Stimulated activated CD4-positive, alpha-beta T cell treated with anti-CD3 and anti-CD28 coated beads, Interleukin-2, amount 100 ng/mL, for 48 hours (primary cell): Measurements from ENCODE around the gene LIN7A.
"Not testable (repeated sequence)": the region's sequence is repeated elsewhere in the genome, so short reads cannot be mapped to it uniquely, and the experiment has no call there.

Experiments used
- DNase-seq, 2 donors: peaks; one replicate each; pipeline ENCODE4 v3.0.0-alpha.2; 2020

The LIN7A gene

DNA sequence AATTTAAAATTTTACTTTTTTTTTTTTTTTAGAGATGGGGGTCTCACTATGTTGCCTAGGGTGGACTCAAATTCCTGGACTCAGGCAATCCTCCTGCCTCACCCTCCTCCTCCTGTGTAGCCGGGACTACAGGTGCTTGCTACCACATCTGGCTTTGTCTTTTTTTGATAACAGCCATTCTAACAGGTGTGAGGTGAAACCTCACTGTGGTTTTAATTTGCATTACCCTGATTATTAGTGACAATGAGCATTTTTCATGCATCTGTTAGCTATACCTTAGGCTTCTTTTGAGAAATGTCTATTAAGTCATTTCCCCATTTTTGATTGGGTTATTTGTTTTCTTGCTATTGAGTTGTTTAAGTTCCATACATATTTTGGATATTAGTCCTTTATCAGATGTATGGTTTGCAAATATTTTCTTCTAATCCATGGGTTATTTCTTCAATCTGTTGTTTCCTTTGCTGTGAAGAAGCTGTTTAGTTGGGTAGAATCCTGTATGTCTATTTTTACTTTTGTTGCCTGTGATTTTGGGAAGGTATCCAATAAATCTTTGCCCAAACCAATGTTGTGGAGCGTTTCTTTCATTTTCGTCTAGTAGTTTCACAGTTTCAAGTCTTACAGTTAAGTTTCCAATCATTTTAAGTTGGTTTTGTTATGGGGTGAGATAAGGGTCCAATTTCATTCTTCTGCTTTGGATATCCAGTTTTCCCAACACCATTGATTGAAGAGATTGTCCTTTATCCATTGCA, 134.9 kb downstream of the LIN7A start:
- DNase-seq = no peak

DNA sequence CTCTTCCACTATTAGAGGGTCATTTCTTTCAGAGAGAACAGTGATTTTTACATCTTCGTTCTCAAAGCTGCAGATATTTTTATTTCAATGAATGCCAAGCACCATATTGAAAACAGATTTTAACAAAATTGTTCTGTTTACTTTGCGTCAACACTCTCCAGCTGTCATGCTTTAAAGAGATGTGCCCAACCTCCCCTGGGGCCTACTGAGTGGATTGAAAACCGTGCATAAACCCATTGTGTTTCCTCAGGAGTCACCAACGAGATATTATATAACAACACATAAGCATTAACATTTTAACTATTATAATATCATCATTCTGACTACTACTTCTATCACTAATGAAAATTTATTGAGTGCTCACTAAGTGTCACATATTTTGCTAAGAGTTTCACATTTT, 139.5 kb downstream of the LIN7A start:
- no peak for DNase-seq

DNA sequence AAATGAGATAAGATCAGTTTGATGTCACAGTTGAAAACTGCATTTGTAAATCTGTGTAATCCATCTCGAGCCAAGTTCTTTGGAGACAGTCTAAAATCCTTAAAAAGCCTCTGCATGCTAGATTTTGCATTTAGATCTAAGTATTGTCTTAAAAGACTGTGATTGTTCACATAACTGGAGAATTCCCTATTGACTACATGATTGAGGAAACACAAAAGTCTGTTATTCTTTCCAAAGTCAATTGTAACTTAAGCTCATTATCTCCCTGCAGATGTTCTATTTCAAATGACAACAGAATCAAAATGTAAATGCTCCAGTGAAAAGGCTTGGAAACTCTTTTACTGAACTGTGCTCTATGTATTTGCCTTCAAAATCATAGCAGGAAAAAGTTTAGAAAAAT, 143.2 kb downstream of the LIN7A start:
- no peak for DNase-seq

DNA sequence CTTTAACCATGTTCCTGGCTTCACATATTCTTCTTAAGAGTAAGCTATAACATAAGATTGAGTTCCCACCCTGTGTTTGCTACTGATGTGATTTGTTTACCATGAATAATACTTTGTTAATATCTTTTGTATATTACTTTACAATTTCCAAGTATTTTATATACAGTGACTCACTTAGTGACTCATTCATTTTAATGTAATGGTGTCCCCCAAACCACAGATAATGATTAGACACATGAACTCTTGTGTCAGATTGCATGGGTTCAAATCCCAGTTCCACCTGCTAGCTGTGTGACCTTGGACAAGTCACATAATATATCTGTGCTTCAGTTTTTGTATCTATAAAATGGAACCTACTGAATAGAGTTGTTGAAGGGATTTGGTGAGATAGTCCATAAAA, 144.9 kb downstream of the LIN7A start:
- DNase-seq = no peak

DNA sequence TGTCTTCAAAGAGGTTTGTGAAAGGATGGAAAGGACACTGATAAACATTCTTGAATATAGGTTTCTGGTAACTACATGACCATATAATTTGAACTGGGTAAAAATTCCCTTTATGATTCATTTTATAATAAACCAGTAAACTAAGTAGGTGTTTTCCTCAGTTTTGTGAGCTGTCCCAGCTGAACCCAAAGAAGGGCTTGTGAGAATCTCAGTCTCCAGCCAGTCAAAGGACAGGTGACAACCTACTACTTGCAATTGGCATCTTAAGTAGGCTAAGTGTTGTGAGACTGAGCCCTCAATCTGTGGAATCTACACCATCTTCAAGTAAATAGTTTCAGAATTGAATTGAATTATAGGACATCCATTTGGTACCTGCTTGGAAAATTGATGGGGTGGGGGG, 145.9 kb downstream of the LIN7A start:
- no peak for DNase-seq

DNA sequence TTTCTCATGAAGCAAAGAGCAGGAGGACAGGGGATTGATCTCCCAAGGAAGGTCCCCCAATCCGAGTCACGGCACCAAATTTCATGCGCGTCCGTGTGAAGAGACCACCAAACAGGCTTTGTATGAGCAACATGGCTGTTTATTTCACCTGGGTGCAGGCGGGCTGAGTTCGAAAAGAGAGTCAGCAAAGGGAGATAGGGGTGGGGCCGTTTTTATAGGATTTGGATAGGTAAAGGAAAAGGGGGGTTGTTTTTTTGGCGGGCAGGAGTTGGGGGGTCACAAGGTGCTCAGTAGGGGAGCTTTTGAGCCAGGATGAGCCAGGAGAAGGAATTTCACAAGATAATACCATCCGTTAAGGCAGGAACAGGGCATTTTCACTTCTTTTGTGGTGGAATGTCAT, 149.3 kb downstream of the LIN7A start:
- not testable (repeated sequence) for DNase-seq

DNA sequence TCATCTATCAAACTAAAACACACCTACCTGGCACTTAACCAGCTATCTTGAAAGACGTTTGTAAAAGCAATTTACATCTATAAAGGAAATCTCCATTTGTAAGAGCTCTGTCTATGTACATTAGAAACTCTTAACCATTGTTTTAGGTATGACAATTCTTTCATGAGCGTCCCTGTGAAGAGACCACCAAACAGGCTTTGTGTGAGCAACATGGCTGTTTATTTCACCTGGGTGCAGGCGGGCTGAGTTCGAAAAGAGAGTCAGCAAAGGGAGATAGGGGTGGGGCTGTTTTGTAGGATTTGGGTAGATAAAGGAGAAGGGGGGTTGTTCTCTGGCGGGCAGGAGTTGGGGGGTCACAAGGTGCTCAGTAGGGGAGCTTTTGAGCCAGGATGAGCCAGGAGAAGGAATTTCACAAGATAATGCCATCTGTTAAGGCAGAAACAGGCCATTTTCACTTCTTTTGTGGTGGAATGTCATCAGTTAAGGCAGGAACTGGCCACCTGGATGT, 154.7 kb downstream of the LIN7A start:
- not testable (repeated sequence) for DNase-seq

DNA sequence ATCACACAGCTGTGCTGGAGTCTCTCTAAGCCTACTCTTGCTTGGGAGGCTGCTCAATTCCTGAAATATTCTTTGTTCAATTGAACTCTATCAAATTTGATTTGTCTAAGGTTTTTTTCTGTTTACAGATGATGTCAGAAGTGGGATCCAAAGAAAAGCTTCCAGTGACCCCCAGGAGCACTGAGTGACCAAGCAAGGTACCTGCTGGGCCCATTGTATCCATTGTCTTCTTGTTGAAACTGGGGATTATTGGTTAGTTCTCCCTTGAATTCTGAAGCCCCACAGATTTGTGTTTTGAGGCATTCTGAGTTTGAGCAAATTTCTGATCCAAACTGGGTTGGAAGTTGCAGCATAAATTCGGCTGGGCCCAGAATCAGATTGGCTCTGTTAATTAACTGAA, 156.4 kb downstream of the LIN7A start:
- DNase-seq = no peak

DNA sequence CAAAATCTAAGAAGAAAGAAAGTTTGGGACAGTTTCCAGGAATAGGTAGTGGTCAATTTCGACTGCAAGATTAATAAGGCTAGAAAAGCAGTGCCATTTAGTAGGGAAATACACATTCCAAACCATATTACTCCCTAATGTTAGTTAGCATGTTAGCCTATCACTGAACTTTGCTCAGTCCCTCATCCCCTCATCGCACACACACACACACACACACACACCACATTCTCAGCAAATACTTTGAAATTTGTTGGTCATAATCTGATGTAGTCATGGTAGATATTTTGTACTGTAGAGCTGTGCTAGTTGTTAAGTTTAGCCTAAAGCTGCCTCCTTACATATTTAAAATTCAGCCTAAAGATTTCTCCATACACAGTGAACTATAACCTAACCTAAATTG, 157.0 kb downstream of the LIN7A start:
- DNase-seq = no peak

DNA sequence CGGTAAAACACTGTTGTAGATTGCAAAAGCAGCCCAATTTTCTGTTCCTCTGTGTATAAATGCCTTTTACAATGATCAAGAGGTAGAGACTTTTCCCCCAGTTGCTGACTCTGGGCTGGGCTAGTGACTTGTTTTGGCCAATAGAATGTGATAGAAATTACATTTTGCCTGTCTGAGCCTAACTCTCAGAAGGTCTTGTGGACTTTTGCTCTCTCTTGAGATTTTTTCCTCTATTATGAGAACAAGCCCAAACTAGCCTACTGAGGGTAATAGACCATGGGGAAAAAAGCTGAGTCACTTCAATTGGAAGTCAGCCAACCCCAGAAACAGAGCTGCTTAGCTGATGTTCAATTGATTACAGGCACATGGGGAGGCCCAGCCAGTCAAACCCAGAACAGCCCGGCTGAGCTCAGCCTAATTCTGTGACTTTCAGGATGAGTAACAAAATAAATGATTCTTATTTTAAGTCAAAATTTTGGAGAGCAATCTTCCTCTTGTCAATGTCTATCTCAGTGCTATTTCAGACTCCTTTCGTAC, 159.7 kb downstream of the LIN7A start:
- DNase-seq = peak; percentile 7 to 28

DNA sequence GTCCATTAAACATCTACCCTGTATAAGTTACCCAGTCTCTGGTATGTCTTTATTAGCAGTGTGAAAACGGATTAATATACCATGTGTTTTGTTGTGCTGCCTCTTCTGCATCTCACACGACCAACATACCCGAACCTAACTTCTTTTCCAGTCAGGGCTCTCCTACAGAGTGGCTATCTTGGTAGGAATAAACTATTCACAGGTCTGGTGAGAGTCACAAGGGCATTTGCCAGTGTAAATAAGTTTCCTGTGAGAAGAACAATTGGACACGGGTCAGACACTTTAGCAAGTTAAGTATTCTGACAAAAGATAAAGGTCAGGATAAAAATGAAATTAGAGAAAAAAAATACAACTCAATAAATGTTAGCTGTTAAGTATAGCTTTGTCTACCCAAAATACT, 160.1 kb downstream of the LIN7A start:
- DNase-seq = no peak

DNA sequence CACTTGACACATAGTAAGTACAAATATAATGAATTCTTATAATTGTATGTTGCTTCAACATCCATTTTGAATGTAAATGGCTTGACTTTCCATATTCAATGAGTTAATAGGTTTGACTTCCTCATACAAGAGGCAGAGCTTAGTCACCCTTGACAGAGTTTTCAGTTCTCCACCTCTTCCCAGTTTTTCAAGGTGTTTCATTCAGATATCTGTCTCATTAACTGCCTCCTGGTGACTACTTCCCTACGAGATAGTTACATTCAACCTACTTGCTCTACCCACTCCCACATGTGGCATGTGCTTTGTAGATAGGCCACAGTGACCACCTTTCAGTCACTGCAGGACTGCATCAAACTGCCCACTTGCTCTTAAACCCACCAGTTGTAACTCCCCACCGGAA, 161.0 kb downstream of the LIN7A start:
- DNase-seq = no peak

DNA sequence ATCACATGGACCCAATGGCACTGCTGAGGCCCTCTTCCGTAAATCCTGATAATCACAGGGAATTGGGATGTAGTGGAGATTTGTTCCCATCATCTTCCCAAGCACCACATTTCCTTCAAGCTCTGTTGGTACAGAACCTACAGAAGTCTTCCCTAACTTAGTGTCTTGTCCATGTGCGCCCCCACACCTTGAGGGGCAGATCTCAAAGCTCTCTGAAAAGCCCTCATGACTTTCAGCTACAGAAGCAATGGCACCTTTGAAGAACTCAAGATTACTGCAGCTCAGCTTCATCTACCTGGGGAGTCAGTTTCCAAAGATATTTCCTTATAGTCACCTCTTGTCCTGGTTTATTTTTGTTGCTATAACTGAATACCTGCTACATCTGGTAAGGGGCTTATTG, 166.8 kb downstream of the LIN7A start:
- DNase-seq = no peak

DNA sequence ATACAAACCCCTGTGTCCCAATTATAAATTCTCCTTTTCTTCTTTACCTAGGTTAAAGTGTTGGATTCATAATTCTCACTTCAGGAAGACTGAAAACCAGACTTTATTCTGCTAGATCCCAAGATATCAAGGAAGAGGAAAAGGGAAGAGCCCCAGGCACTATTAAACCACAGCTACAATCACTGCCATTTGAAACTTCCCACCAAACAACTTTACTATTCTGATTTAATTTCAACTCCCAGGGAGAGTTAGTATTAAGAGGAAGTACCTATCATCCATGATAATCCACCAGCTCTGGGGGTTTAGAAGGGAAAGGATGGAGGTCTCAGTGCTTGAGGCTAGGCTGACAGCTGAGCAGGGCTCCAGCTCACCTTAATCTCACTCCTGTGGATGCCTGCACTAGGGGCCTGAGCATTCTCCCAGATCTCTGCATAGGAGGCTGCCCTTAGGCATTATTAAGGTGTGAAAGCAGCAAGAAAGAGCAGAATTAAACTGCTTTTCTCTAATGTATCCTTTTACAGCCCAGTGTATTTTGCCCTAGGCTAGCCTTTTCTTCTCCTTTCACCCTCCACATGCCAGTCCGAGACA, 168.1 kb downstream of the LIN7A start:
- no peak for DNase-seq

DNA sequence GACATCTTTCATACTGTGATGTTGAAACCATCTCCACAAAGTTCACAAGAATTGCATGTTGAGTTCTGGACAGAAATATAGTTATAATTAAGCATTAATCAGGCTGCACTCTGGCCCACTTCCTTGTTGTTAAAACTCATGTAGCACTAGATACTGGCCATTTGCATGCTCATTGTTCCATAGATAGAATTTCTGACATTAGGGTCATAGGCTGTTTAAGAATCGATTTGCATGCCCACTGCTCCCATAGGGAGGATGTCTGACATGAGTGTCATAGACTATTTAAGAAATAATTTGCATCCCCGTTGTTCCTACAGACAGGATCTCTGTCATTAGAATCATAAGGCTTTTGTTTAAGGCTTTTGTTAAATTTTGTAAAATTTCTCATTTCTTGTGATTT, 170.8 kb downstream of the LIN7A start:
- no peak for DNase-seq

DNA sequence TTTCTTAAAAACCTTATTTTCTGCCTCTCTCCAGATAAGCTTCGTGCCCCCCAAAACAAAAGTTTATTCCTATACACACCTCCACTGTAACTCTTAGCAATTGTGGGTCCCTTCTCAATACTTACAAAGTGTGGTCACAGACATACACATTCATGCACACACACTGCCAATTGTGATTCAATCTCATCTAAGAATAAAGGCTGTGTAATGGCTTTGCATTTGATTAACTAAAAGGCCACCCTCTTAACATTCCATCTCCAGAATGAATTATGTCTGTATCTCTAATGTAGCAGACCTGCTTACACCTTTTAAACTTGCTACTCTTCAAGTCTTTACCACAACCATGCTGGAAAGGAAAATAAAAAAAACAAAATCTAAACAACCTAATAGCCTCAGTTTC, 171.5 kb downstream of the LIN7A start:
- no peak for DNase-seq

DNA sequence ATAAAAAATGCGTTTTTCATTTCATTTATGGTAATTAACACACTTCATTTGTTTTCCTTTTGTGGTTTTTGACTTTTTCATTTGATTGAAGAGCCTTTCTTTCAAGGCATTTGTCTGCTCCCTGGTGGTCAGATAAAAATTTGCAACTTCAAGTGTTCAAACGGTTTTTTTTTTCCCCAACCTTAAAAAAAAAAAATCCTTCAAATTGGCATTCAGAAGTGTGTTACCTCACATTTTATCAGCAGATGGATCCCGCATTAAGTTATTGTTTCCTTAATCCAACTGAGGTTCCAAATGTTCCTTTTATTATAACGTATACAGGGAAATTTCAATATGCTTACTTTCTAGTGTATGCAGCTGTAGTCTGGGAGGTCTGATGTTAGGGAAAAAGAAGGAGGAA, 173.9 kb downstream of the LIN7A start:
- DNase-seq = no peak

DNA sequence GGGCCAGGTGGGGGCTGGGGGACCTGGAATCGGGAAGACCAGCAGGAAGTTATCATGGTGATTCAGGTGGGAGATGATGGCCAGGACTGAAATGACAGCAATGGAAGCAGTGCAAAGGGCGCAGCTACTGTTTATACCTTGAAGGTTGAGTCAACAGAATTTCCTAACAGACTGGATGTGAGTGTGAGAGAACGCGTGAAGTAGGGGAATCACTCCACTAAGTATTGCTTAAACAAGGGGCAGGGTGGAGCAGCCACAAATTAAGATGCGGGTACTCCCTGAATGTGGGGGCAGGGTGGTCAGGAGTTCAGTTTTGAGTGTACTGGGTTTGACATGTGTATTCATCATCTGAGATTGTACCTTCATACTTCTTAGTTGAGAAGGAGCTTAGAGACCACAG, 175.9 kb downstream of the LIN7A start:
- no peak for DNase-seq

DNA sequence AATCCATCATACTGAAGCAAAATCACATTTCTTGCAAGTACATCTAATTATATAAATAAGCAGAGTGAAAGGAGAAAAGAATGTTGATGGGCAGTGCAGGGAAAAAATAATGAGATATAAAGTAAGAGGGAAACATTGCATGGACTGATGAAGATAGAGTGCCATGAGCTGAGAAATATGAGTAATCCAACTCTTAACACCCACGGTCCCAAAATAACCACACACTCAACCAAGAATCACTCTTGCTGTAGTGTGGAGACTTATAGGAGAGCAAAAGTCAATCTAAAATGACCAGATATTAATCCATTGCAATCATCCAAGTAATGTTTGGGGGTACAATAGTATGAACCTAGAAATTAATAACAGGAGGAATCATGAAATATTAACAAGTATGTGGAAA, 180.9 kb downstream of the LIN7A start:
- DNase-seq = no peak

DNA sequence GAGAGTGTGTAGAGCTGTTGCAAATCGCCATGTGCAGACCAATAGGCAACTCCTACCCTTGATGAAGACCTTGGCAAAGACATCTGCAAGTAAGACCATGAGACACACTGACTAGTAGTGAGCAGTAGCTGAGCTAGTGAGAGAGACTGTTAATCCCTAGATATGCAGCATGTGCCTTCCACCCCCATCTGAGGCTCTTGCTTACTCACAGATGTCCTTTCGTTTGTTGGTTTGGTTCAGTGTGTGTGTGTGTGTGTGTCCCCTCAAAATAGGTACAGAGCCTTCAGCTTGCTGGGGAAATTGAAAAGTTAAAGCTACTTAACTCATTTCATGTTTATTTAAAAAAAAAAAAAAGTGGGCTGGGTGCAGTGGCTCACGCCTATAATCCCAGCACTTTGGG, 183.5 kb downstream of the LIN7A start:
- DNase-seq = no peak

DNA sequence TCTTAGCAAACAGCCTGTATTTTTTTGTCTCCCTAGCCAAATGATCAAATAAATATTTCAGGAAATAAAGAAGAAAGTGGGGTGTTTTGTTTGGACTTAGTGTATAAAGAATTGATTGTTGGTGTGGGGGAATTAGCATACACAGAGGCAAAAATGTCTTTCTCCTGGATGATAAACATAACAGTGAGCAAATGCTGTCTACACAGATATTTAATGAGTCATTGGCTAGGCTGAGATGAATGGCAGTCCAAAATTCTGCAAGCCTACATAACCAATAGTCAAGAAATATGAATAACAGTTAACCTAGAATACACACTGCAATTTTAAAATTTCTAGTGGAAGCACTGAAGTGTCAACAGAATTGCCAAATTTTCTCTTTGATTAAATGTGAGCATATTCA, 185.3 kb downstream of the LIN7A start:
- DNase-seq = no peak

DNA sequence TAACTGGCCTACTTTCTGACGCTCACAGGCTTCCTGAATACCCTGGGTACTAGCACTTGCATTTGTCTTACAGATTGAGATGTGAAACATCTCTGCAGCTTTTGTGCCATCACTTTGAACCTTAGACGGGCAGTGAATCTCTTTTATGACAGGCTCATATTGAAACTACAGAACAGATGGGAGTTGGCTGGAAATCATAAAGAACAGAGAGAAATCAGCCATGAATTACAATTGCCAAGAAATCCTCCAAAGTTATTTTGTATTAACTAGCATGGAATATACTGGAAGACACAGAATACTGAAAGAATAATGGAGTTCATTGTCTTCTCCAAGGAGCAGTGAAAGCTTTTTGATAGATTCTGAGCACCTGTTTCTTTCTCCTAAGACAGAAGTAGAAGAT, 188.3 kb downstream of the LIN7A start:
- no peak for DNase-seq

DNA sequence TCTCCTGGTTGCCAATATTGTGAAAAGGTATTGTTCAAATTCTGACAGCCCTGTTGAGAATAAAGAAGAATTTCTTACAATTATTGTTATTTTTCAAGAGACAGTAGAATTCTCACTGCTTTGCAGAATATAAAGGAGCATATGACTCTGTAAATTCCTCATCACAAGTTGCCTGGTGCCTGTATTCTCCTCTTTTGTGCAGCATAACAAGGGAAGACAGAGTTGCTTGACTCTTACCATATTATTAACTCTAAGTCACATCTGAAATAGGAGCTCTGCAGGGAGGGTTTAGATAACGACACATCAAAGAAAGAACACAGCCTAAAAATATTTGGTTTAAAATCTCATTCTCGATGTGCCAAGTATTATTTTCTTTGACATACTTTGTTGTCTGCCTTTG, 189.9 kb downstream of the LIN7A start:
- DNase-seq = no peak

DNA sequence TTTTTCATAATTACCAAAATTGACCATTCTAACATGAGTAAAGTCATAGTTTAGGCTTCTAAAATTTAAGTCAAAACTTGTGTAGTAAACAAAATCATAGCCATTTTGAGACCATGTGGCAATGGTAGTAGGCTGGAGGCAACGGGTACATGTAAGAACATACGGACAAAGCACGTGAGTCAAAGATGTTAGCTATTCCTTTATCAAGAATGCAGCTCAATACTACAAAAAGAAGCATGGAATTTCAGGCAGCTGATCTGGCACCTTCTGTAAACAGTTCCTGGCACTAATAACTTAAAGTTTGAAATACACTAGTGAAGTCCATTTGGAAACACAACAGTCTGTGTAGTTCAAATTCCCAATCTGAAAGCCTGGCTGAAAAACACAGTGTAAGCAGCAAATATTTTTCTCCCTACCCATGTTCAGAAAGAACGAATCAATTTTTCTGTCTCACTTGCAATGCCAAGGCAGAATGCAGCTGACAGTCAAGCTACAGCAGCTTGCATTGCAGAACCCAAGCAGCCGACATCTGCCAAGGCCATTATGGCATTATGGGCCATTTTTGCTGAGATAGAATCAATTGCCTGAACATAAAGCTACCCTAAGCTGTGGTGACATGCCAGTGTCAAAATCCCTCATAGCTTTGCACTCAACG, 191.8 kb downstream of the LIN7A start:
- no peak for DNase-seq
